Melanocyte of skin (primary cell): ENCODE data around the gene TMEM156. TPM values are rescaled to one million over a fixed set of nuclear protein-coding genes. Genes with fewer than 3 reads are reported as not detected.

ENCODE experiments used
- total RNA-seq, 2 donors: library from RNA; depleted of rRNA; stranded (reverse); fragments of >200 nt; gene quantifications; 2 replicates each; pipeline ENCODE4 v1.2.3, GENCODE V29; 2012

Gene TMEM156, protein sequence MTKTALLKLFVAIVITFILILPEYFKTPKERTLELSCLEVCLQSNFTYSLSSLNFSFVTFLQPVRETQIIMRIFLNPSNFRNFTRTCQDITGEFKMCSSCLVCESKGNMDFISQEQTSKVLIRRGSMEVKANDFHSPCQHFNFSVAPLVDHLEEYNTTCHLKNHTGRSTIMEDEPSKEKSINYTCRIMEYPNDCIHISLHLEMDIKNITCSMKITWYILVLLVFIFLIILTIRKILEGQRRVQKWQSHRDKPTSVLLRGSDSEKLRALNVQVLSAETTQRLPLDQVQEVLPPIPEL
- not detected for total RNA-seq

DNA sequence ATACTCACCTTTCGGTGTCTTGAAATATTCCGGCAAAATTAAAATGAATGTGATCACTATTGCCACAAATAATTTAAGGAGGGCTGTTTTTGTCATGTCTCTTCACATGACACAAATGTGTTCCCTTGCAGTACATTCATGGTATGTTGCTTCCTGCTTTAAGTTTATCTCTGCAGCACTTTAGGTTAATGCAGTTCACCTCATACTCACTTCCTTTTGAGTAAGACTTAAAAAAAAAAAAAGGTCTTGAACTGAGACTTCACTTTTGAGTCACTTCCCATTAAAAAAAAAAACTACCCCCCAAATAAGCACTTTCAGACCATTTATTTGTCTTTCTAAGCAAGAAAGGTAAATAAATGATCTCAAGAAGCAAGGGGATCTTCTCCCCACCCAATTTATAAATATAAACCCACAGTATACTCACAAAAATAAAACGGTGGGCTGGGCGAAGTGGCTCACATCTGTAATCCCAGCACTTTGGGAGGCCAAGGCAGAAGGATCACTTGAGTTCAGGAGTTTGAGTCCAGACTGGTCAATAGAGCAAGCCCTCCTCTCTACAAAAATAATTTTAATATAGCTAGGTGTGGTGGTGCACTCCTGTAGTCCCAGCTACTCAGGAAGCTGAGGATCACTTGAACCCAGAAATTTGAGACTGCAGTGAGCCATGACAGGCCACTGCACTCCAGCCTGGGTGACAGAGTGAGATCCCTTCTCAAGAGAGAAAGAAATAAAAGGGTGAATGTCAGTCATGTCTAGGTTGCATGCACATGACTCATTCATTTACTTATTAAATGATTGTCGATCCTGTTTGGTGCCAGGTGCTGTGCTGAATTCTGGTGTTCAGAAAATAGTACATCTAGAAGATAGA, at the start of gene TMEM156:
TSS of gene TMEM156 (minus strand) at position 192 of the 868 bp plus-strand sequence. CDS start at position 96, 96 bp downstream.

DNA sequence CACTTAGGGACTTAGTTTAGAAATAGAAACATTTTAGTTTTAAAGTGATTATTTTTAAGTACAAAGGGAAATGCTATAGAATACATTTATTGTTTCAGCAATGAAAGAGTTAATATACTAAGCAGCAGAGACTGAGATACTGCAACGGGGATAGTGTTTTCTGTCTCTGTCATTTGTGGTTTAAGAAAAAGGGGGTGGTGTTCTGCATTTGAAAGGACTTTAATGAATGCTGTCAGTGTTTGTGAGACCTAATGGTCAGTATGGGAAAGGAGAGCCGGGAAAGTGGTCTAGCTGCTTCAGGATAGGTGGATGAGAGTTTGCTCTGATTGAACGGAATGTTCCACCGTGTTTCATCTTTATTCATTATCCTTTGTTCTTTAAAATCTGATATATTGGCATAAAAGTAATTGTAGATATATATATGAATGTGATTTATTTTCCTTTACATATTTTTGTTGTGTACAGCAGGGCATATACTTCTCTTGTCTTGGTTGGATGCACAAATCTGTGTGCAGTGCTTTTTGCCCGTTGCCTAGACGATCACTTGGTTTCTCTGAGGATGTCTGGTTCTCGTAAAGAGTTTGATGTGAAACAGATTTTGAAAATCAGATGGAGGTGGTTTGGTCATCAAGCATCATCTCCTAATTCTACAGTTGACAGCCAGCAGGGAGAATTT, 30.0 kb upstream of the TMEM156 start, which contains the start of gene KLHL5:
TSS of gene KLHL5 (plus strand) at position 139 of the 676 bp plus-strand sequence. CDS start at position 560, 421 bp downstream.

Other genes starting within 250 kb of the TMEM156 start
- gene TLR10, start 249.4 kb downstream of the TMEM156 start, total RNA-seq, result under 1 TPM in 1 of 2 donors, not detected in 1; under 0.01 TPM
- 10 to 100 TPM in 1 of 2 donors, 1 to 10 TPM in 1; 6.3 to 29.6 TPM for gene TLR1, start 227.6 kb downstream of the TMEM156 start, total RNA-seq
- gene TLR6, start 175.6 kb downstream of the TMEM156 start, total RNA-seq, result 10 to 100 TPM in 1 of 2 donors, 1 to 10 TPM in 1; 5.0 to 18.9 TPM
- gene FAM114A1, start 164.6 kb downstream of the TMEM156 start, total RNA-seq, result 100 to 1,000 TPM in 1 of 2 donors, 10 to 100 TPM in 1; 98.4 to 121 TPM
- gene KLHL5, start 29.8 kb upstream of the TMEM156 start, total RNA-seq, result 10 to 100 TPM; 26.2 to 28.3 TPM
- gene WDR19, start 150.1 kb upstream of the TMEM156 start, total RNA-seq, result 10 to 100 TPM; 31.0 to 35.3 TPM